Muscle layer of colon (tissue), 2 donors: ENCODE measurements around the gene ANO9.

Experiments
- H3K27ac ChIP-seq: one replicate; pipeline ENCODE4 v1.7.0; 2013; ENCODE audit warnings: low read depth, mild to moderate bottlenecking, low read length, moderate library complexity
- H3K27me3 ChIP-seq, 2 donors: one replicate each; pipeline ENCODE4 v1.7.0; 2013; ENCODE audit warnings: low read length in 2 of 2, mild to moderate bottlenecking in 2 of 2; ENCODE audit not compliant: insufficient read depth in 2 of 2, control insufficient read depth in 1 of 2
- H3K36me3 ChIP-seq: one replicate; pipeline ENCODE4 v1.7.0; 2013; ENCODE audit warnings: mild to moderate bottlenecking, low read length; ENCODE audit not compliant: insufficient read depth
- H3K4me1 ChIP-seq: one replicate; pipeline ENCODE4 v1.7.0; 2013; ENCODE audit warnings: mild to moderate bottlenecking, low read length; ENCODE audit not compliant: insufficient read depth
- H3K4me3 ChIP-seq, 2 donors: one replicate each; pipeline ENCODE4 v1.7.0; 2013; ENCODE audit warnings: low read length in 2 of 2, low read depth in 1 of 2, mild to moderate bottlenecking in 1 of 2, moderate library complexity in 1 of 2
- H3K9ac ChIP-seq: one replicate; pipeline ENCODE4 v1.7.0; 2013; ENCODE audit warnings: low read length
- H3K9me3 ChIP-seq: one replicate; pipeline ENCODE4 v1.7.0; 2013; ENCODE audit warnings: mild to moderate bottlenecking, low read length
- donor health status: abdominal sarcoma.
- donor health status: Adenocarcinoma of cecum.

ANO9 gene

GRCh38 chr11:381501-382072 is 60.2 kb downstream of the ANO9 start:
- Histone ChIP-seq H3K9me3 (no peaks in the 10 kb centered on the region), H3K4me3 (no peak overlapping the region), H3K36me3 (no peaks in the 10 kb centered on the region), H3K27me3 (no peaks in the 10 kb centered on the region), H3K9ac (no peak overlapping the region), H3K4me1 (no peaks in the 10 kb centered on the region), H3K27ac (no peak overlapping the region)

DNA sequence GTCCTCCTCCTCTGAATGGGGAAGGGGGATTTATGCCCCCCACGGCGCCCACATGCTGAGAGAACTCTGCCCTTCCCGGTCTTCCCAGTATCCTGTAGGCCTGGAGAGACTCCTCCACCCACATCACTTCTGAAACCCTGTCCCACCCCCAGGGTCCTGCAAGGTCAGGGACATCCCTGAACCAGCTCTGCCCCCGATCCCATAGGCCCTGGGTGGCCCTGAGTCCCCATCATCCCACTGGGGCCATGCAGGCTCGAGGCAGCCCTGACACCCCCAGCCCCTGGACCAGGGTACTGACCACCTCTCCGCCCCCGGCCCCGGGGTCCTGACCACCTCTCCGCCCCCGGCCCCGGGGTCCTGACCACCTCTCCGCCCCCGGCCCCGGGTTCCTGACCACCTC is 60.8 kb downstream of the ANO9 start:
- H3K9me3 ChIP-seq: no peaks in the 10 kb centered on the region
- no peak overlapping the region for H3K4me3 ChIP-seq
- H3K27ac ChIP-seq: no peak overlapping the region
- no peak overlapping the region for H3K9ac ChIP-seq
- no peaks in the 10 kb centered on the region for H3K27me3 ChIP-seq
- H3K4me1 ChIP-seq: no peaks in the 10 kb centered on the region
- H3K36me3 ChIP-seq: no peaks in the 10 kb centered on the region

- Histone ChIP-seq H3K27me3 (no peaks in the 10 kb centered on the region), H3K27ac (no peak overlapping the region), H3K4me1 (no peaks in the 10 kb centered on the region), H3K36me3 (no peaks in the 10 kb centered on the region), H3K4me3 (no peak overlapping the region), H3K9me3 (no peaks in the 10 kb centered on the region), H3K9ac (no peak overlapping the region)
These were observed 61.3 kb downstream of the ANO9 start for GRCh38 chr11:380491-380890.

- Histone ChIP-seq H3K9me3 (no peaks in the 10 kb centered on the region), H3K27ac (no peak overlapping the region), H3K27me3 (no peaks in the 10 kb centered on the region), H3K4me1 (no peaks in the 10 kb centered on the region), H3K9ac (no peak overlapping the region), H3K36me3 (no peaks in the 10 kb centered on the region), H3K4me3 (no peak overlapping the region)
These were observed 61.7 kb downstream of the ANO9 start for GRCh38 chr11:380095-380480.

DNA sequence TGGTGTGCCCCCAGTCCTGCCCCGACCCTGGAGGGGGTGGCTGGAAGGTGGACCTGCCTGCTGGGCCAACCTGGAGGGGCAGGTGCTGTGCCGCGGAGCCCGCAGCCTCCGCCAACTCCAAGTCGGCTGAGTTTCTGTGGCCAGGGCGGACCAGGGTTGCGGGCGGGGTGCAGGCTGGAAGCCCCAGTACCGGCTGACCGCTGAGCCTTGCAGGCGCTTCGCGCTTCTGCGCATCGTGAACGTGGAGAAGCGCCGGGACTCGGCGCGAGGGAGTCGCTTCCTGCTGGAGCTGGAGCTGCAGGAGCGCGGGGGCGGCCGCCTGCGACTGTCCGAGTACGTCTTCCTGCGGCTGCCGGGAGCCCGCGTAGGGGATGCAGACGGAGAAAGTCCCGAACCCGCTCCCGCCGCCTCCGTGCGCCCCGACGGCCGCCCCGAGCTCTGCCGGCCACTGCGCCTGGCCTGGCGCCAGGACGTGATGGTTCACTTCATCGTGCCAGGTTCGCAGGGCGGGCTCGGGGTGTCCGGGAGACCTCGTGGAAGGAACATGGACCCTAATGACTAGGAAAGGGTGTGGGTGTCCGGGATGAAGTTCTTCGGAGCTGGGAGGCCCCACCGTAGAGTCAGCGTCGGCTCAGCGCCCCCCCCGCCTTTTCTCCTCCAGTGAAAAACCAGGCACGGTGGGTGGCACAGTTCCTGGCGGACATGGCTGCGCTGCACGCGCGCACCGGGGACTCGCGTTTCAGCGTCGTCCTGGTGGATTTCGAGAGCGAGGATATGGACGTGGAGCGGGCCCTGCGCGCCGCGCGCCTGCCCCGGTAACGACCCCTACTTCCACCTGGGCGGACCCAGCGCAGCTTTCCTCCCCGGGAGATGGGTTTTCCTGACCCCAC is 62.4 kb downstream of the ANO9 start:
- H3K27me3 ChIP-seq: no peaks in the 10 kb centered on the region
- no peaks in the 10 kb centered on the region for H3K36me3 ChIP-seq
- no peak overlapping the region for H3K27ac ChIP-seq
- no peaks in the 10 kb centered on the region for H3K9me3 ChIP-seq
- H3K4me1 ChIP-seq: no peaks in the 10 kb centered on the region
- H3K4me3 ChIP-seq: no peak overlapping the region
- no peak overlapping the region for H3K9ac ChIP-seq

GRCh38 chr11:377883-378500 is 63.8 kb downstream of the ANO9 start:
- Histone ChIP-seq H3K27ac (no peak overlapping the region), H3K4me1 (no peaks in the 10 kb centered on the region), H3K9ac (no peak overlapping the region), H3K4me3 (no peak overlapping the region), H3K9me3 (no peaks in the 10 kb centered on the region), H3K36me3 (no peaks in the 10 kb centered on the region), H3K27me3 (no peaks in the 10 kb centered on the region)

GRCh38 chr11:377174-377865 is 64.5 kb downstream of the ANO9 start:
- Histone ChIP-seq H3K4me3 (no peak overlapping the region), H3K27ac (no peak overlapping the region), H3K36me3 (no peaks in the 10 kb centered on the region), H3K27me3 (no peaks in the 10 kb centered on the region), H3K9me3 (no peaks in the 10 kb centered on the region), H3K9ac (no peak overlapping the region), H3K4me1 (no peaks in the 10 kb centered on the region)

- H3K9me3 ChIP-seq: no peaks in the 10 kb centered on the region
- no peaks in the 10 kb centered on the region for H3K36me3 ChIP-seq
- H3K9ac ChIP-seq: no peak overlapping the region
- H3K27ac ChIP-seq: no peak overlapping the region
- no peaks in the 10 kb centered on the region for H3K4me1 ChIP-seq
- H3K4me3 ChIP-seq: no peak overlapping the region
- H3K27me3 ChIP-seq: no peaks in the 10 kb centered on the region
These were observed 65.2 kb downstream of the ANO9 start for GRCh38 chr11:376531-377173.

DNA sequence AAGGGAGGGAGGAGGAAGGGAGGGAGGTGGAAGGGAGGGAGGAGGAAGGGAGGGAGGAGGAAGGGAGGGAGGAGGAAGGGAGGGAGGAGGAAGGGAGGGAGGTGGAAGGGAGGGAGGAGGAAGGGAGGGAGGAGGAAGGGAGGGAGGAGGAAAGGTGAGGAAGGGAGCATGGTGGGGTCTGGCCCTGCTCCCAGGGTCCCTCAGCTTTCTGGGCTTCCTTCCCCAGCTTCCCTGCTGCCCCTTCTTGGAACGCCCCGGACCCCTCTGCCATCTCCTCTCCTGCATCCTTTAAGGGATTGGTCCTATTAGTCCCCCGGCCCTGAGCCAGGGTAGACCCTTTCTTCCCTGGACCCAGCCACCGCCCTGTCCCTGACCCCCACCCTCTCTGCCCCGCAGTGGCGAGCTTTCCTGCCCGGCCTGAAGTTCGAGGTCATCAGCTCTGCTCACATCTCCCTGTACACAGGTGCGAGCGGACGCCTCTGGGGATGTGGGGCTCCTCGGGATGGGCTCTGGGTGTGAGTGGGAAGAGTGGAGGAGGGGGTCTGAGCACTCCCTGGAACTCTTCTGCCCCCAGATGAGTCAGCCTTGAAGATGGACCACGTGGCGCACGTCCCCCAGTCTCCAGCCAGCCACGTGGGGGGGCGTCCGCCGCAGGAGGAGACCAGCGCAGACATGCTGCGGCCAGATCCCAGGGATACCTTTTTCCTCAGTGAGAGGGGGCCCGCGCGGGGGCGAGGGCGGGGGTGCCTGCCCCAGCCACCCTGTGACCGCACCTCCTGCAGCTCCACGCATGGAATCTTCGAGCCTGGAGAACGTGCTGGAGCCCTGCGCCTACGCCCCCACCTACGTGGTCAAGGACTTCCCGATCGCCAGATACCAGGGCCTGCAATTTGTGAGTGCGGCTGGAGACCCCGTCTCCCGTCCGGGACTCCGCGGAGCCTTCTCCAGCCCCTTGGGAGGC is 66.5 kb downstream of the ANO9 start:
- Histone ChIP-seq H3K36me3 (no peaks in the 10 kb centered on the region), H3K4me1 (no peaks in the 10 kb centered on the region), H3K27ac (no peak overlapping the region), H3K9ac (no peak overlapping the region), H3K9me3 (no peaks in the 10 kb centered on the region), H3K27me3 (peaks cover 0 to 10% of the 10 kb centered on the region in 2 donors), H3K4me3 (no peak overlapping the region)

- no peak overlapping the region for H3K27ac ChIP-seq
- no peaks in the 10 kb centered on the region for H3K36me3 ChIP-seq
- H3K27me3 ChIP-seq: peaks cover 0 to 14% of the 10 kb centered on the region in 2 donors
- H3K4me1 ChIP-seq: no peaks in the 10 kb centered on the region
- H3K9me3 ChIP-seq: no peaks in the 10 kb centered on the region
- no peak overlapping the region for H3K9ac ChIP-seq
- no peak overlapping the region for H3K4me3 ChIP-seq
These were observed 67.9 kb downstream of the ANO9 start for GRCh38 chr11:373716-374551.
